Brain pericyte (primary cell): ENCODE data around the gene SORCS3.

Experiments used
- DNase-seq: peaks from one replicate; pipeline ENCODE4 v3.0.0-alpha.2; 2012; ENCODE audit warnings: low read depth, low spot score

Gene SORCS3

GRCh38 chr10:105010411-105011121, 369.5 kb downstream of the SORCS3 start:
- no peak for DNase-seq

GRCh38 chr10:105017116-105017515, 376.0 kb downstream of the SORCS3 start:
- no peak for DNase-seq

GRCh38 chr10:105017691-105018090, 376.6 kb downstream of the SORCS3 start:
- no peak for DNase-seq

- DNase-seq, result no peak
Observed at GRCh38 chr10:105023211-105024111, 382.4 kb downstream of the SORCS3 start.

GRCh38 chr10:105024184-105024583, 383.1 kb downstream of the SORCS3 start:
- DNase-seq, result no peak

GRCh38 chr10:105025092-105025491, 384.0 kb downstream of the SORCS3 start:
- DNase-seq, result no peak

- DNase-seq, result no peak
Observed at GRCh38 chr10:105026566-105026965, 385.5 kb downstream of the SORCS3 start.

GRCh38 chr10:105029286-105029685, 388.2 kb downstream of the SORCS3 start:
- no peak for DNase-seq

- no peak for DNase-seq
Observed at GRCh38 chr10:105037022-105037421, 395.9 kb downstream of the SORCS3 start.

GRCh38 chr10:105041956-105042355, 400.9 kb downstream of the SORCS3 start:
- DNase-seq, result no peak

GRCh38 chr10:105042906-105043552, 401.9 kb downstream of the SORCS3 start:
- DNase-seq, result no peak

GRCh38 chr10:105044902-105045301, 403.8 kb downstream of the SORCS3 start:
- no peak for DNase-seq

GRCh38 chr10:105056413-105056812, 415.3 kb downstream of the SORCS3 start:
- no peak for DNase-seq

- no peak for DNase-seq
Observed at GRCh38 chr10:105062951-105063350, 421.9 kb downstream of the SORCS3 start.

GRCh38 chr10:105063796-105064195, 422.7 kb downstream of the SORCS3 start:
- DNase-seq, result no peak

- no peak for DNase-seq
Observed at GRCh38 chr10:105068497-105068896, 427.4 kb downstream of the SORCS3 start.

GRCh38 chr10:105070249-105070648, 429.2 kb downstream of the SORCS3 start:
- no peak for DNase-seq

GRCh38 chr10:105070952-105071351, 429.9 kb downstream of the SORCS3 start:
- no peak for DNase-seq

- no peak for DNase-seq
Observed at GRCh38 chr10:105071980-105072379, 430.9 kb downstream of the SORCS3 start.

- DNase-seq, result no peak
Observed at GRCh38 chr10:105073999-105074398, 432.9 kb downstream of the SORCS3 start.

- DNase-seq, result no peak
Observed at GRCh38 chr10:105075031-105075430, 433.9 kb downstream of the SORCS3 start.

- DNase-seq, result no peak
Observed at GRCh38 chr10:105085980-105086379, 444.9 kb downstream of the SORCS3 start.
